ENCODE data around the gene FAM3A.

GRCh38 chrX:154465601-154466000 is 50.4 kb downstream of the FAM3A start:
- no peak for TF ChIP-seq BCL6B (tag by site-specific recombination; IDR thresholded peaks at IDR 0.05)
- TF ChIP-seq ZNF404 (tag by site-specific recombination; IDR thresholded peaks at IDR 0.05), result no peak
- TF ChIP-seq CTCF (tag by site-specific recombination; IDR thresholded peaks at IDR 0.05), result no peak
- TF ChIP-seq ZBTB44 (tag by site-specific recombination; IDR thresholded peaks at IDR 0.05), result no peak
- no peak for TF ChIP-seq PATZ1 (tag by site-specific recombination; IDR thresholded peaks at IDR 0.05)
- no peak for TF ChIP-seq ZNF366 (tag by site-specific recombination; conservative IDR thresholded peaks at IDR 0.05)

Measured in HEK293 (cell line).